Measurements from ENCODE around the gene RFT1.

- TF ChIP-seq CTCF (IDR thresholded peaks at IDR 0.05; ENCODE audit: low read depth, low read length) (no peak), EZH2phosphoT487 (IDR thresholded peaks at IDR 0.05; ENCODE audit: low read depth) (no peak)
Observed at GRCh38 chr3:53082736-53083135, 47.5 kb downstream of the RFT1 start.

Measured in OCI-LY3 (cell line).